Stomach (tissue), 9 donors: ENCODE data around the gene TEX19. TPM values are rescaled to one million over a fixed set of nuclear protein-coding genes. Genes with fewer than 3 reads are reported as not detected.

Experiments used
- DNase-seq, 2 donors: peaks; one replicate each; pipeline versions ENCODE4 v3.0.0 to v3.0.0-alpha.2; 2013 to 2019
- H3K27ac ChIP-seq, 5 donors: fragments of 200-600 bp in 4 of 5; sonication (generic) in 4 of 5; one replicate each; pipeline ENCODE4 v1.5.1; 2013 to 2019; ENCODE audit warnings: mild to moderate bottlenecking in 1 of 5, moderate library complexity in 1 of 5
- H3K27me3 ChIP-seq, 3 donors: fragments of 200-600 bp; sonication (generic); one replicate each; pipeline ENCODE4 v1.5.1; 2017 to 2019; ENCODE audit warnings: mixed run types in 1 of 3
- H3K36me3 ChIP-seq, 4 donors: fragments of 200-600 bp; sonication (generic); 1 replicate in 3 of 4; 2 replicates in 1 of 4; pipeline ENCODE4 v1.5.1; 2016 to 2019
- H3K4me1 ChIP-seq, 4 donors: fragments of 200-600 bp; sonication (generic); one replicate each; pipeline ENCODE4 v1.5.1; 2016 to 2019
- H3K4me3 ChIP-seq, 4 donors: fragments of 200-600 bp; sonication (generic) in 3 of 4; one replicate each; pipeline ENCODE4 v1.5.1; 2016 to 2019; ENCODE audit warnings: mild to moderate bottlenecking in 1 of 4
- H3K9me3 ChIP-seq, 4 donors: fragments of 200-600 bp; sonication (generic); one replicate each; pipeline ENCODE4 v1.5.1; 2016 to 2019
- CTCF ChIP-seq, 7 experiments: fragments of 450-650 bp in 4 of 7; fragments of 200-600 bp in 3 of 7; sonication (generic) in 3 of 7; IDR thresholded peaks; one replicate each; pipeline ENCODE4 v1.5.1; 2016 to 2019; ENCODE audit warnings: antibody characterized with exemption in 7 of 7, control low read depth in 2 of 7, mild to moderate bottlenecking in 1 of 7
- EP300 ChIP-seq: sonication (generic); formaldehyde crosslinking; IDR thresholded peaks from one replicate; pipeline ENCODE4 v1.6.1; 2017; ENCODE audit warnings: antibody characterized with exemption
- POLR2A ChIP-seq, 4 donors: fragments of 450-650 bp; IDR thresholded peaks; one replicate each; pipeline ENCODE4 v1.6.1; 2016; ENCODE audit warnings: antibody characterized with exemption in 4 of 4, control low read depth in 2 of 4, mild to moderate bottlenecking in 1 of 4, moderate library complexity in 1 of 4
- POLR2AphosphoS5 ChIP-seq, 3 donors: sonication (generic); formaldehyde crosslinking; IDR thresholded peaks; one replicate each; pipeline ENCODE4 v1.6.1; 2016; ENCODE audit warnings: antibody characterized with exemption in 3 of 3
- WGBS, 5 donors: extraction: QIAGEN DNeasy Blood & Tissue Kit in 3 of 5; methylation state at CpG; one replicate each; pipeline versions ENCODE4 v1.1.5 to v1.1.7; 2013 to 2018; 5-methylcytosine and 5-hydroxymethylcytosine counted together
- intact Hi-C: fragments of 100-400 bp; cut with DNase I; formaldehyde crosslinking; loops from one replicate; pipeline ENCODE4 v1.15.1; 2023; ENCODE audit warnings: low total_unique reads
- polyA plus RNA-seq, 3 donors: library from polyadenylated mRNA; stranded (reverse); fragments of 200-250 nt; gene quantifications; one replicate each; pipeline ENCODE4 v1.2.3, GENCODE V29; 2013
- total RNA-seq, 5 donors: library from RNA; depleted of rRNA; stranded (reverse); fragments of >200 nt; gene quantifications; one replicate each; pipeline versions ENCODE4 v1.1.0 to v1.2.3, GENCODE V29; 2014 to 2016
- donor health status: healthy with polysubstance abuse.
- donor health status: Bipolar disorder and iron deficiency.
- donor health status: healthy.

Gene TEX19
- total and polyA plus RNA-seq, 8 donors, result not detected

- no peak for DNase-seq
- intact Hi-C loops, result no loop called here
- TF ChIP-seq POLR2AphosphoS5 (IDR thresholded peaks at IDR 0.05), result no peak
- TF ChIP-seq POLR2A (IDR thresholded peaks at IDR 0.05), result no peak
- no peak for TF ChIP-seq CTCF (IDR thresholded peaks at IDR 0.05)
- no peak for TF ChIP-seq EP300
- Histone ChIP-seq H3K4me1 (peaks cover 17 to 46% (median 33%) of the 10 kb centered on the region in 4 donors), H3K36me3 (no peaks in the 10 kb centered on the region), H3K27me3 (no peaks in the 10 kb centered on the region), H3K9me3 (no peaks in the 10 kb centered on the region), H3K4me3 (peak overlapping the region; percentile 30 to 42 (median 33)), H3K27ac (peak overlapping the region; percentile 52 to 86 (median 76))
- WGBS, 5 donors, result 58 to 64% (median 60%) methylated on average over 7 to 10 of the region's 10 CpGs
These were observed 19.1 kb upstream of the TEX19 start for GRCh38 chr17:82339634-82340580.

DNA sequence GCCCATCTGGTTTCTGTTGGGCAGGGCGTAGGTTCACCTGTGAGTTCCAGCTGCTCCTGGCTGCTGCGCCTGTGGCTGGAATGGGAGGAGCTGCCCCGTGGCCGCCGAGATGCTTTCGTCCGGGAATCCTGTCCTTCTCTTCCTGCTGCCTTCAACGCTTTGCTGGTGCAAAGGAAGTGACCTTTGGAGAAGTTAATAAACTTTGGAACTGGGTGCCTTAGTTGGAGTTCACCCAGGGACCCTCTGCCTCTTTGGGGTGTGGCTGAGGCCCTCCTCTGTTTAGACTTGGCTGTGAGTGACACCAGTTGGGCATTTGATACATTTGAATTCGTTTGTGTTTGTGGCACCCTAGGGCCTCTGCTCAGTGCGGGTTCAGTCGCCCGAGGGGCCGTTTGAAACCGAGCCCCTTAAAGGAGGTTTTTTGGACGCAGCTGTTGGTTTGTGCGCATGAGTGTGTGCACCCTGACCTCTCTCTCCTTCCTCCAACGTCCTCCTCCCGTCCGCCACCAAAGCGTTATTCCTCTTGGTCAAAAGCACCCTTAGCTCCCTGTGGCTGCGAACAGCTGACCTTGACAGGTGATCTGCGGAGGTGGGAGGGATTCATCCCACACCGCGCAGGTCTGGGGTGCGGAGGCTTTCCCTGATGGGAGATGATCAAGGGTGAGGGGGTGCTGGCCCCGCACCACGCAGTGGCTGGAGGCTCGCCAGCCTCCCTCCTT lies 16.5 kb upstream of the TEX19 start:
- 75 to 85% (median 82%) methylated on average over 26 to 28 of the region's 28 CpGs for WGBS, 5 donors
- Histone ChIP-seq H3K9me3 (no peaks in the 10 kb centered on the region), H3K27ac (no peak overlapping the region), H3K36me3 (no peaks in the 10 kb centered on the region), H3K4me3 (no peak overlapping the region), H3K4me1 (peaks cover 10 to 31% (median 20%) of the 10 kb centered on the region in 4 donors), H3K27me3 (peaks cover 0 to 4% (median 0%) of the 10 kb centered on the region in 3 donors)
- intact Hi-C loops, result no loop called here
- DNase-seq, result no peak
- TF ChIP-seq EP300 (no peak), POLR2AphosphoS5 (IDR thresholded peaks at IDR 0.05) (no peak), CTCF (IDR thresholded peaks at IDR 0.05) (no peak), POLR2A (IDR thresholded peaks at IDR 0.05) (no peak)

DNA sequence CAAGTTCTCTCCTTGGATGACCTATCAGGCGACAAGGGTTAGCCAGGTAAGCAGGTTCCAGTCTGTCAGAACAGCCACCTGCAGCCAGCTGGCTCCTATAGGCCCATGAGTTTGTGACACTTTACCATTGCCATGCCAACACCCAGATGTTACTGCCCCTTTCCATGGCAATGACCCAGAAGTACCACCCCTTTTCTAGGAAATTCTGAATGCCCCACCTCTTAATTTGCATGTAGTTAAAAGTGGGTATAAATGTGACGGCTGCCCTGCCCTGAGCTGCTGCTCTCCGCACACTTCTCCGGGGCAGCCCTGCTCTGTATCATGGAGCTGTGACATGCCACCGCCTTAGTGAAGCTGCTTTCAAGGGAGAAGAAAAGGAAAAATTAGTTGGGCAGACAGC lies 15.5 kb upstream of the TEX19 start:
- 88 to 96% (median 94%) methylated on average over 5 of the region's 5 CpGs for WGBS, 5 donors
- no peak overlapping the region for H3K27ac ChIP-seq
- no peak overlapping the region for H3K4me3 ChIP-seq
- TF ChIP-seq POLR2A (IDR thresholded peaks at IDR 0.05) (no peak), CTCF (IDR thresholded peaks at IDR 0.05) (no peak), POLR2AphosphoS5 (IDR thresholded peaks at IDR 0.05) (no peak), EP300 (no peak)
- intact Hi-C loops, result no loop called here
- H3K4me1 ChIP-seq, result peaks cover 6 to 23% (median 16%) of the 10 kb centered on the region in 4 donors
- no peak for DNase-seq
- peaks cover 0 to 12% (median 0%) of the 10 kb centered on the region in 3 donors for H3K27me3 ChIP-seq
- H3K36me3 ChIP-seq, result no peaks in the 10 kb centered on the region
- H3K9me3 ChIP-seq, result no peaks in the 10 kb centered on the region

DNA sequence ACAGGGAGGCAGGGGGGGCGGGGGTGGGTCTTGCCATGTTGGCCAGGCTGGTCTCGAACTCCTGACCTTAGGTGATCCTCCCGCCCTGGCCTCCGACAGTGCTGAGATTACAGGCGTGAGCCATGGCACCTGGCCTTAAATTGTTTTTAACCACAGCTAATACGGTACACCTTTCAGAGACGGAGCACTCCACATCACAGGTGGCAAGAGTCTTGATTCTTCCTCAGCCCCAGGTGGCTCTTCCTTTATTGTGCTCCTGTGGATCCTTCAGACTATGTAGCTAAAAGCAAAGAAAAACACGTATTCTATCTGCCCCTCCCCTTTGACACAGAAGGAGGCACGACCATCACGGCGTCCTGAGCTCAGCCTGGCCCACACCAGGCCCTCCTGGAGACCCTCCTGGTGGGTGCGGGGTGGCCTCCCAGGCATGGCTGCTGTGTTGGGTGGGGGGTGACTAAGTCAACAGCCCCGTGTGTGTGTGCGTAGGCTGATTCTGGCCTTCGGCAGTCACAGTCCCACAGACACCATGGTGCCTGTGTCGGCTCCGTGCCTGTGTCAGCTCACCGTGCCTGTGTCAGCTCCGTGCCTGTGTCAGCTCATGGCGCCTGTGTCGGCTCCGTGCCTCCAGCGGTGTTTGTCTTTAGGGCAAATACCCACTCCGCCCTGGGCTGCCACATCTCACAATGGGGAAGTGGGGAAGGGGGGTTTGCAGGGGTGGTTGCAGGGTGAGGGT lies 14.7 kb upstream of the TEX19 start:
- TF ChIP-seq EP300 (no peak), POLR2AphosphoS5 (IDR thresholded peaks at IDR 0.05) (no peak), CTCF (IDR thresholded peaks at IDR 0.05) (no peak), POLR2A (IDR thresholded peaks at IDR 0.05) (no peak)
- intact Hi-C loops, result no loop called here
- H3K27me3 ChIP-seq, result peaks cover 0 to 18% (median 0%) of the 10 kb centered on the region in 3 donors
- no peaks in the 10 kb centered on the region for H3K36me3 ChIP-seq
- peak in 1 of 2 donors; percentile 73 for DNase-seq
- no peak overlapping the region for H3K4me3 ChIP-seq
- no peaks in the 10 kb centered on the region for H3K9me3 ChIP-seq
- H3K4me1 ChIP-seq, result peaks cover 4 to 16% (median 9%) of the 10 kb centered on the region in 4 donors
- 57 to 81% (median 68%) methylated on average over 14 to 24 of the region's 24 CpGs for WGBS, 5 donors
- no peak overlapping the region for H3K27ac ChIP-seq
